Effector memory CD8-positive, alpha-beta T cell (primary cell): ENCODE results near the gene EEF2K.
"Not testable (repeated sequence)": the region's sequence is repeated elsewhere in the genome, so short reads cannot be mapped to it uniquely, and the experiment has no call there.

Experiments
- ATAC-seq: fragments of 150-1000 bp; cut with Tn5 transposase; replicated peaks from 2 replicates; pipeline ENCODE4 v1.10.0; 2021; ENCODE audit warnings: mild to moderate bottlenecking, moderate library complexity
- DNase-seq, 3 experiments: peaks; one replicate each; pipeline ENCODE4 v3.0.0; 2021
- H3K27ac Mint-ChIP-seq, 2 donors: one replicate each; pipeline ENCODE4 v1.8.0; 2022; ENCODE audit warnings: mild to moderate bottlenecking in 2 of 2, mixed read lengths in 2 of 2, moderate library complexity in 2 of 2
- H3K27me3 Mint-ChIP-seq, 2 donors: one replicate each; pipeline ENCODE4 v1.8.0; 2022; ENCODE audit warnings: mixed read lengths in 2 of 2
- H3K36me3 Mint-ChIP-seq: one replicate; pipeline ENCODE4 v1.8.0; 2022; ENCODE audit warnings: mild to moderate bottlenecking, moderate library complexity, mixed read lengths; ENCODE audit not compliant: insufficient read depth
- H3K4me1 Mint-ChIP-seq, 2 donors: one replicate each; pipeline ENCODE4 v1.8.0; 2022; ENCODE audit warnings: low read depth in 2 of 2, mixed read lengths in 2 of 2
- H3K4me3 Mint-ChIP-seq, 2 donors: one replicate each; pipeline ENCODE4 v1.8.0; 2022; ENCODE audit warnings: mild to moderate bottlenecking in 2 of 2, mixed read lengths in 2 of 2, moderate library complexity in 2 of 2
- H3K9me3 Mint-ChIP-seq, 2 donors: one replicate each; pipeline ENCODE4 v1.8.0; 2022; ENCODE audit warnings: mixed read lengths in 2 of 2

The EEF2K gene

DNA sequence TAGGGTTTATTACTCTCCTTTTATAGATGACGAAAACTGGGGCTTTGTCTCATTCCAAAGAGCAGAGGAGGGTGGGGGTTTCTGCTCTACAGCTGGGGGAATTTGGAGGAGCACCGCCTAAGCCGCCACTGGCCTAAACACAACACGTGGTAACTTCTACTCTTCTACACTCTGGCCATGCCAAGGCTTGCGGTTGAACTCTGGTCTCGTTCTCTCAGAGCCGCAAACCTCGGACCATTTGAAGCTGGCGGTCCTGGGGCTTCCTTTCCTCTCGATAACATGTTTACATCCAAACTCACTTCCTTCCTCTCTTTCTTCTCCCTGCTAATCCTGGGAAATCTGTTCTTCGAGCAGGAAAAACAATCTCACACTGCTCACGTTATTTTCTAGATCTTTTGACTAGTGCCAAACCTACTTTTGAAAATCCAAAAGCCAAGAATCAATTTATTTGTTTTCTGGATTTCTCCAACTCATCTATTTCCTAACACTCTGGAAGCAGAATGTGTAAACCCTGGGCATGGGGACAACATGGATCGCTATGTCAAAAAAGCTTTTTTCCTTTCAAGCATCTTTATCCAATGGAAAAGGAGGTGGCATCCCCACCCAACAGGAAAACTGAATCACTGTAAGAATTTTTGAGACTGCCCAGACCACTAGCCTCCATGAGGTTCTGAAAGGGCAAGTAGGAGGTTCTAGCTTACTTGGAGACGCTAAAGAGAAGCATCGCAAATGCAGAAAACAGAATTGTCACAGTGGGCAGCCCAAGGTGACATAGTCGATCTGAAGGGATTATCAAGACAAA is 13.6 kb upstream of the EEF2K start:
- DNase-seq, result peak; percentile 79 to 83 (median 79)
- Mint-ChIP-seq H3K27ac (peak overlapping the region; percentile 98), H3K4me1 (peaks cover 51 to 54% of the 10 kb centered on the region in 2 donors), H3K4me3 (peak overlapping the region; percentile 84), H3K36me3 (peaks cover 72% of the 10 kb centered on the region), H3K27me3 (no peaks in the 10 kb centered on the region), H3K9me3 (peaks cover 3 to 11% of the 10 kb centered on the region in 2 donors)
- ATAC-seq, result peak; percentile 29

DNA sequence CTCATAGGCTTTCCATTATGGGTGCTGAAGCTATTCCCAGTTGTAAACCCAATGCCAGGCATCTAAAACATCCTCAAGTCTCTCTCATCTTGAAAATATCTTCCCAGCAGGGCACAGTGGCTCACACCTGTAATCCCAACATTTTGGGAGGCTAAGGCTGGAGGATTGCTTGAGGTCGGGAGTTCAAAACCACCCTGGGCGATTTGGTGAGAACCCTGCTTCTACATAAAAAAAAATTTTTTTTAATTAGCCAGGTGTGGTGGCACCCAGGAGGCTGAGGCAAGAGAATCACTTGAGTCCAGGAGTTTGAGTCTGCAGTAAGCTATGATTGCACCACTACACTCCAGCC is 13.0 kb upstream of the EEF2K start:
- Mint-ChIP-seq H3K9me3 (peaks cover 3 to 11% of the 10 kb centered on the region in 2 donors), H3K4me1 (peaks cover 49 to 53% of the 10 kb centered on the region in 2 donors), H3K4me3 (peak overlapping the region; percentile 44 to 45), H3K36me3 (peaks cover 72% of the 10 kb centered on the region), H3K27ac (peak overlapping the region; percentile 98 to 100), H3K27me3 (no peaks in the 10 kb centered on the region)
- no peak for DNase-seq
- ATAC-seq, result no peak

DNA sequence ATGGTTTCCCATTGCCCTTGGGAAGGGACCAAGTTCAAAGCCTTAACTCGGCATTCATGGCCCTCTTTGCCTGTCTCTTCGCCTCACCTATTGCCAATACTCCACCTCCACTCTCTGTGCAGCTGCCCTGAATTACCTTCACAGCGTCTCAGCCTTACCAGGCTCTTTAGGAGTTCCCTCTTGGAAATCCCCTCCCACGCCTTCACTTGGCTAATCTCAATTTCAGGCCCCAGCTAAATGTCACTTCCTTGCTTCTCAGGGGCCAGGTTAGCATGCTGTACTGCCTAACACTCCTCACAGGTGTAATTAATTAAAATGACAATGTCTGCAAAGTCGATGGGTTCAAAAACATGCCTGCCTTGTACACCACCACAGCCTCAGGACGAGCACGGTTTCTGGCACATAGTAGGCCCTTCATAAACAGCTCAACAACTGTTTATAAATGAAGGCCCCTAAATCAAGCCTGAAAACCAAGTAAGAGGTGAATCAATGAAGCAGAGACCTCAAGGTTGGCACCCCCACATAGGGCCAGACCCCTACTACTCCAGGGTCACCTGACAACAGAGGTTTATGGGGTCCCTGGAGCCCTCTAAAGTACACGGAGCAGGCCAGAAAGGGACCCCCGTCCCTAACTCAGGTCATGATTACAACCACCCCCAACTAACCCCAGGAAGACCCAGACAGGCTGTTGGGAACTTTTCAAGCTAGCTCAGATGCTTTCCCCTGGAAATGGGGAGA is 11.2 kb upstream of the EEF2K start:
- DNase-seq (no peak), ATAC-seq (no peak)
- peak overlapping the region; percentile 100 for H3K27ac Mint-ChIP-seq
- peaks cover 66% of the 10 kb centered on the region for H3K36me3 Mint-ChIP-seq
- H3K4me1 Mint-ChIP-seq, result peaks cover 33 to 38% of the 10 kb centered on the region in 2 donors
- H3K27me3 Mint-ChIP-seq, result no peaks in the 10 kb centered on the region
- H3K4me3 Mint-ChIP-seq, result peak overlapping the region; percentile 87
- peaks cover 3 to 11% of the 10 kb centered on the region in 2 donors for H3K9me3 Mint-ChIP-seq

DNA sequence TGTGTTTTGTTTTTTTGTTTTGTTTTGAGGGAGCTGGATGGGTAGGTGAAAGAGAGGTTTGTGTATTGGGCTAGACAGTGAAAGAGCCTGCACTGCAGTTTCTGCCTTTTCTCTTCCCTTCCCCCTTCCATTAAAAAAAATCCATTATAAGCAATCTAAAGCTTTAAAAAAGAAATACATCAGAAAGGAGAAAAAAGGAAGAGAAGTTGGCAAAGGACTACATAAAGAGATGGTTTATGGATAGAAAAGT is 10.7 kb upstream of the EEF2K start:
- Mint-ChIP-seq H3K27ac (peak overlapping the region; percentile 100), H3K4me1 (peaks cover 31 to 37% of the 10 kb centered on the region in 2 donors), H3K4me3 (peak overlapping the region; percentile 87), H3K9me3 (peaks cover 3 to 11% of the 10 kb centered on the region in 2 donors), H3K36me3 (peaks cover 61% of the 10 kb centered on the region), H3K27me3 (no peaks in the 10 kb centered on the region)
- DNase-seq (no peak), ATAC-seq (no peak)

DNA sequence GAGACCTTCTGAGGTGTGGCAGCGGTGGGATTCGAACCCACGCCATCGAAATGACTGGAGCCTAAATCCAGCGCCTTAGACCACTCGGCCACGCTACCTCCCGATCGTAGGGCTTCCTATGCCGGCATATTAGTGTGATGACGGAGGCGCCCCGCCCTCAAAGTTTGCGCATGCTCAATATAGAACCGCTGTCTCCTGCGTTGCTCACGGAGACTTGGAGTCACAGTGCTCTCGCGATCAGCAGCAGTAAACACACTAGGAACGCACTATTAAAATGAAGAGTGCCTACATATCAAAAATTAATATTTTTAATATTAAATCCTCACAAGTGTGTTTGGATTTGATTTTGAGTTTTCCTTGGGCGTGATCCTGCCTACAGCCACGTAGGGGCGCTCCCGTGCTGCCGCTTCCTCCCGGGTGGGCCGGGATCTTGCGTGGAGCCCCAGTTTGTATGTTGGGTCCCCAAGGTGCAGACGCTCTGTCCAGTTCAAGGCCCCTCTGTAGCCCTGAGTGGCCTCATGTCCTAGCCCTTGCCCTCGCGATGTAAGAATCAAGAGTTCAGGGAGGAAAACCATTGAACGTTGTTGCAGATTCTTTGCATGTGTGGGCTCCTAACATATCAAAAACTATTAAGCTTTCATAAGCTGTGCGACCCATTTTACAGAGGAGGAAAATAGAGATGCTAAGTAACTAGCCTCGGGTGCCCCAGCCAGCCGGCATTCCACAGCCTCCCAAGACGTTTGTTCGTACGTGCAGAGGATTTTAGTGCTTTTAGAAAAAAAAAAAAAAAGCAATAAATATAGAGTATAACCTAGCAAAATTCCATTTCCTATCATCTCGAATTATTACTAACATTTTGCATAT is 10.2 kb upstream of the EEF2K start:
- H3K4me1 Mint-ChIP-seq, result peaks cover 31 to 35% of the 10 kb centered on the region in 2 donors
- ATAC-seq (peak; percentile 9), DNase-seq (peak; percentile 91 to 97 (median 93))
- H3K9me3 Mint-ChIP-seq, result peaks cover 3 to 11% of the 10 kb centered on the region in 2 donors
- H3K27me3 Mint-ChIP-seq, result no peaks in the 10 kb centered on the region
- H3K27ac Mint-ChIP-seq, result peak overlapping the region; percentile 100
- peaks cover 56% of the 10 kb centered on the region for H3K36me3 Mint-ChIP-seq
- H3K4me3 Mint-ChIP-seq, result peak overlapping the region; percentile 87

DNA sequence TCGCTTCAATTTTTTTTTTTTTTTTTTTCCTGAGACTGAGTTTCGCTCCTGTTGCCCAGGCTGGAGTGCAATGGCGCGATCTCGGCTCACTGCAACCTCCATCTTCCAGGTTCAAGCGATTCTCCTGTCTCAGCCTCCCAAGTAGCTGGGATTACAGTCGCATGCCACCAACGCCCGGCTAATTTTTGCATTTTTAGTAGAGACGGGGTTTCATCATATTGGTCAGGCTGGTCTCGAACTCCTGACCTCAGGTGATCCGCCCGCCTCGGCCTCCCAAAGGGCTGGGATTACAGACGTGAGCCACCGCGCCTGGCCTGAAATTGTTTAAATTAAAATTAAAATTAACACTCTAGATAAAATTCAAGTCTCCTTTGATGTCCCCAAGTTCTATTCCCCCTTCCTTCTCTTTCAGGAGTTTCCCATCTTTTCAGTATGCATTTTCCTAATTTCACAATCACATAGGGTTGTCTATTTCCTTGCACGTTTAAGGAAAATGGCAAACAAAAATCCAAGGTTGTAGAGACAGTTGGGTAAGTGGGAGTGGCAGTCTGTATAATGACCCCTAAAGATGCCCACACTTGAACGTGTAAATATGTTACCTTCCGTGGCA is 9.4 kb upstream of the EEF2K start:
- Mint-ChIP-seq H3K27ac (peak overlapping the region; percentile 100), H3K36me3 (peaks cover 48% of the 10 kb centered on the region), H3K4me3 (peak overlapping the region; percentile 87), H3K9me3 (peaks cover 3 to 11% of the 10 kb centered on the region in 2 donors), H3K4me1 (peaks cover 31 to 35% of the 10 kb centered on the region in 2 donors)
- not testable (repeated sequence) for H3K27me3 Mint-ChIP-seq, ATAC-seq, DNase-seq

DNA sequence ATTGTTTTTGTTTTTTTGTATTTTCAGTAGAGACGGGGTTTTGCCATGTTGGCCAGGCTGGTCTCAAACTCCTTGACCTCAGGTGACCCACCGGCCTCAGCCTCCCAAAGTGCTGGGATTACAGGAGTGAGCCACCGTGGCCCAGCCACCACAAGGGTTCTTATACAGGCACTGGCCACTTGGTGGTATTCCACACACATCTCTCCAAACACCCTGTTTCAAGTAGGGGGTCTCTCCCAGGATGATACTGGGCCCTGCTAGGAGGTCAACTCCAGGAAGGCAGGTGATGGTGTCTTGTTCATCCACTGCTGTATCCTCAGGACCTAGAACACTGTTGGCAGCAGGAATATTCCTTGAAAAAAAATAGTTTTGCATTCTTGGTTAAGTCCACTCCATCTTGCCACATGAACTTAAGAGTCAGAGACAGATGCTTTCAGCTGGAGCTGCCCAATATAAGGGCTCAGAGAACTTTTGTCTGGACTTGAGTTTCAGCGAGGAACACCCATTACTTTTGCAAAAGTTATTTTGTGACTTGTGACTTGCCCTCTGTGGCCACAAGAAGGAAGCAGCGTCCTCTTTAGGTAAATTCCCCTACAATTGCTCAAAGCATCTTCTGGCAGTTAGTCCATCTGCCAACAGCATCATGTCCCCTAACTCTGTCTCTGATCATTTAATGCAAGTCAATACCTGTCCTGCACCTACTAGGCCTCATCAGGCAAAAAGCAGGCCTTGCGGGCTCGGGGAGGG is 7.4 kb upstream of the EEF2K start:
- ATAC-seq (no peak), DNase-seq (no peak)
- H3K4me1 Mint-ChIP-seq, result peaks cover 16 to 20% of the 10 kb centered on the region in 2 donors
- H3K9me3 Mint-ChIP-seq, result peaks cover under 1 to 5% of the 10 kb centered on the region in 2 donors
- H3K36me3 Mint-ChIP-seq, result peaks cover 31% of the 10 kb centered on the region
- H3K27ac Mint-ChIP-seq, result no peak overlapping the region
- H3K27me3 Mint-ChIP-seq, result no peaks in the 10 kb centered on the region
- H3K4me3 Mint-ChIP-seq, result no peak overlapping the region

DNA sequence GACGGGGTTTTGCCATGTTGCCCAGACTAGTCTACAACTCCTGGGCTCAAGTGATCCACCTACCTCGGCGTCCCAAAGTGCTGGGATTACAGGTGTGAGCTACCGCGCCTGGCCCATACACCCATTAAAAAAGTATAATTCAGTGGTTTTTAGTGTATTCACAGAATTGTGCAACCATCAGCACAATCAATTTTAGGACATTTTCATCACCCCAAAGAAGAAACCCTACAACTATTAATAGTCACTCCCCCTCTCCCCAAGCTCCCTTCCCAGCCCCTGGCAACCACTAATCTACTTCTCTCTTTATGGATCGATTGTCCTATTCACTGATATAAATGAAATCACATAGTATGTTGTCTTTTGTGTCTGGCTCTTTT is 3.8 kb upstream of the EEF2K start:
- Mint-ChIP-seq H3K27me3 (no peaks in the 10 kb centered on the region), H3K4me3 (no peak overlapping the region), H3K4me1 (peaks cover 4 to 7% of the 10 kb centered on the region in 2 donors), H3K36me3 (peaks cover 7% of the 10 kb centered on the region), H3K27ac (no peak overlapping the region), H3K9me3 (no peaks in the 10 kb centered on the region)
- ATAC-seq (no peak), DNase-seq (no peak)

DNA sequence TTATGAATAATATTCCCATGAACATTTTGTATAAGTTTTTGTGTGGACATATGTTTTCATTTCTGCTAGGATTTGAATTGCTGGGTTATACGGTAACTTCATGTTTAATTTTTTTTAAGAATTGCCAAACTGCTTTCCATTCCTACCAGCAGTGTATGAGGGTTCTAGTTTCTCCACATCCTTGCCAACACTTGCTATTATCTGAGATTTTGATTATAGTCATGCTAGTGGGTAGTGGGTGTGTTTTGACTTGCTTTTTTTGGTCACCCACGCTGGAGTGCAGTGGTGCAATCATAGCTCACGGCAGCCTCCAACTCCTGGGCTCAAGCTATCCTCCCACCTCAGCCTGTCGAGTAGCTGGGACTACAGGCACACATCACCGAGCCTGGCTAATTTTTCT is 3.0 kb upstream of the EEF2K start:
- no peak for ATAC-seq
- H3K4me3 Mint-ChIP-seq, result no peak overlapping the region
- no peak for DNase-seq
- H3K27ac Mint-ChIP-seq, result no peak overlapping the region
- H3K36me3 Mint-ChIP-seq, result peaks cover 7% of the 10 kb centered on the region
- peaks cover 11 to 16% of the 10 kb centered on the region in 2 donors for H3K4me1 Mint-ChIP-seq
- no peaks in the 10 kb centered on the region for H3K9me3 Mint-ChIP-seq
- H3K27me3 Mint-ChIP-seq, result no peaks in the 10 kb centered on the region

DNA sequence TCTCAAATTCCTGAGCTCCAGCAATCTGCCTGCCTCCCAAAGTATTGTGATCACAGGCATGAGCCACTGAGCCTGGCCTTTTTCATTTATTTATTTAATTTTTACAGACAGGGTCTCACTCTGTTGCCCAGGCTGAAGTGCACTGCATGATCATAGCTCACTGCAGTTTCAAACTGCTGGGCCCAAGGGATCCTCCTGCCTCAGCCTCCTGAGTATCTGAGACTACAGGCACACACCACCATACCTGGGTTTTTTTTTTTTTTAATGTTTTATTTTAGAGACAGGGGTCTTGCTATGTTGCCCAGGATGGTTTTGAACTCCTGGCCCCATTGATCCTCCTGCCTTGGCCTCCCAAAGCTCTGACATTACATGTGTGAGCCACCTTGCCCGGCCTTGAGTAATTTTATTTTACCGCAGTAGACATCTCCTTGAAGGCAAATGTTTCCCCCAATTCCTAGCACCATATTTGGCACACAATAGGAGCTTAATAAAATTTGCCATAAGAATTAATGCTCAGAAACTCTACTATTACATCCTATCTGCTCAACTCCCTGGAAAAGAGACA is 1.9 kb upstream of the EEF2K start:
- Mint-ChIP-seq H3K9me3 (no peaks in the 10 kb centered on the region), H3K4me3 (peak overlapping the region in 1 of 2 donors; percentile 14), H3K4me1 (peaks cover 16% of the 10 kb centered on the region in 2 donors), H3K36me3 (peaks cover 7% of the 10 kb centered on the region), H3K27me3 (no peaks in the 10 kb centered on the region), H3K27ac (no peak overlapping the region)
- DNase-seq (no peak), ATAC-seq (no peak)

DNA sequence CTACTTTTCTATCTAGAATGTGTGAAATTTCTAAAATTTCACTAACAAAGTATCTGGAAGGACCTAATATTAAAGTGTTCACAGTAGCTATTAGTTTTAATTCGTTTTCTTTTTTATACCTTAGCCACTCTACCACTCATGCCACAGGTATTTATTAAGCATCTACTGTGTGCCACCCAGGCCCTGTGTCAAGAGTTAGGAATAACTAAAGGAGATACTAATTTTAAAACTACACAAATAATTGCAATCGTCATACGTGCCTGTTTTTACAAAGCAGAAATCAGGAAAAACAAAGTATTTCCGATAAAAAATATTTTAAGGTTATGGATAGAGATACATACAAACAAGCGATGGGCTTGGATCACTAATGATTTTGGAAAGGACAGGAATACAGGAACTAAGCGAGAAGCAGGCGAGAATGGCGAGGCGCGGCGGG is 483 bp upstream of the EEF2K start:
- Mint-ChIP-seq H3K36me3 (peaks cover 9% of the 10 kb centered on the region), H3K4me1 (peaks cover 16 to 19% of the 10 kb centered on the region in 2 donors)

More for the DNA sequence above, 483 bp upstream of the EEF2K start:
- ATAC-seq (no peak), DNase-seq (no peak)
- Mint-ChIP-seq H3K4me3 (peak overlapping the region; percentile 92 to 96), H3K27me3 (no peaks in the 10 kb centered on the region), H3K27ac (peak overlapping the region; percentile 31 to 88), H3K9me3 (no peaks in the 10 kb centered on the region)
